GM19239 (cell line): ENCODE data around the gene GNGT2.

Experiments used
- DNase-seq: peaks from one replicate; pipeline ENCODE4 v3.0.0; 2011; ENCODE audit warnings: low spot score; ENCODE audit not compliant: insufficient read length
- FAIRE-seq: peaks from 2 replicates; lab custom pipeline; 2011; peaks lifted over from hg19 to GRCh38; lab: Jason Lieb, UNC

The GNGT2 gene

GRCh38 chr17:49229805-49230600 is 19.6 kb upstream of the GNGT2 start:
- DNase-seq: no peak
- no peak for FAIRE-seq

DNA sequence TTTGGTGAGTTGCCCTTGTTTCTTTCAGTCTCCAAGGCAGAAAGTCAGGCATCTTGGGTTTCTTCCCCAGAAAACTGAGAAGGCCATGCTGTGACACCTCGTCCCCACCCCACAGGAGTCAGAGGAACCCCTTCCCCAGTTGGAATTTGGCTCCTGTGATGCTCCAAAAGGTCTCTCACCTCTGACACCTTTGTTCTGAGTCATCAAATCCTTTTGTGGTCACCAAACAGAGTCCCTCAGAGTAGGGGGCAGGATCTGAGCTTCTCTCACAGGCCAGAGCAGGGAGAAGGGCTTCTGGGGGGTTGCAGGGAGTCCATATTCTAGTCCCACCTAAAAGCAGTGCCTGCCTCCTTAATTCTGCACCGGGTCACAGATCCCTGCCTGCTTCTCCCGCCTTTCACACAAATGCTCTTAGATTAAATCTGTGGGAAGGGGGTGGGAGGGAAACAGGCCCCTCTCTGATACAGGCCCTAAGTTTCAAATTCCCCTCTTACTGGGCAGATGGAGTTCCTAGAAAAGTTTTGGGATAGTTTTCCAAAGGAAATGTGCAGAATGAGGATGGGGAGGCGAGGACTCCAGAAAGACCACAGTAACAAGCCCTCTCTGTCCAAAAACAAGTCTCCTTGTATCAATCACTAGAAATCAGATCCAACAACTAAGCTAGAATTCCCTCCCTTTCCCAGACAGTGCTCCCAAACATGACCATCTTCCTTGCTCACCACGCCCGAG is 18.9 kb upstream of the GNGT2 start:
- FAIRE-seq (no peak), DNase-seq (no peak)

- peak; percentile 94 for FAIRE-seq
- peak; percentile 79 for DNase-seq
Observed at GRCh38 chr17:49227436-49228261, 17.3 kb upstream of the GNGT2 start.

GRCh38 chr17:49226771-49227435 is 16.5 kb upstream of the GNGT2 start:
- FAIRE-seq: no peak
- no peak for DNase-seq

GRCh38 chr17:49225554-49226236 is 15.3 kb upstream of the GNGT2 start:
- DNase-seq: no peak
- no peak for FAIRE-seq

- FAIRE-seq: no peak
Observed at GRCh38 chr17:49224997-49225337, 14.6 kb upstream of the GNGT2 start.

DNA sequence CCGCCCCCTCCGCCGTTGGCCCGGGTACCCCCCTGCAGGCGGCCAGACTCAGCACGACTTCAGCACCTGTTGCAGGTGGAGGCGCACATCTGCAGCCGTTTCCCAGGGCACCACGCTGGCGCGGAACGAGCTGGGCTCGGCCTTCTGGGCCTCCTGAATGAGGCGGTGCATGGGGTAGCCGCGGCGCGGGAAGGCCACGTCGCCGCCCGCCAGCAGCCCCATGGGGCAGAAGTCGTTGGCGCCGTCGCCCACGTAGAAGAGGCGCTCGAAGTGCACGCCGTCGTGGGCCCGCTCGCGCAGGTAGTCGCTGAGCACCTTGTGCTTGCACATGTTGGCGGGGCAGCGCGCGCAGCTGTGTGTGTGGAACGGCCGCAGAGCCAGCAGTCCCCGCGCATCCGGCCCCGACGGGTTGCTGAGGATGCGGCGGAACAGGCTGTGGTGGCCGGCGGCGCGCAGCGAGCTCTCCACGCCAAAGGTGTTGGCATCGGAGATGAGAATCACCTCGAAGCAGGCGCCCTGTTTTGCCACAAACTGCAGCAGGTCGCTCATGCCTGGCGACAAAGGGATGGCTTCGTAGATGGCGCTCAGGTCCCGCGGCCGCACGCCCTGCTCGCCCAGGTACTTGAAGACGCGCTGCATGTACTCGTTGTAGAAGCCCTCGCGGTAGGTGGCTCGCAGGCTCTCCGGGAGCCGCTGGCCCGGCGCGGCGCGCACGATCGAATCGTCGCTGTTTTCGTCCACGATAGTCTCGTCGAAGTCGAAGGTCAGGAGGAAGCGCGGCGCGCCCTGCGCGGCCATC is 14.0 kb upstream of the GNGT2 start:
- peak; percentile 8 for FAIRE-seq
- DNase-seq: no peak

More at GRCh38 chr17:49224997-49225337, 14.6 kb upstream of the GNGT2 start:
- DNase-seq: no peak

DNA sequence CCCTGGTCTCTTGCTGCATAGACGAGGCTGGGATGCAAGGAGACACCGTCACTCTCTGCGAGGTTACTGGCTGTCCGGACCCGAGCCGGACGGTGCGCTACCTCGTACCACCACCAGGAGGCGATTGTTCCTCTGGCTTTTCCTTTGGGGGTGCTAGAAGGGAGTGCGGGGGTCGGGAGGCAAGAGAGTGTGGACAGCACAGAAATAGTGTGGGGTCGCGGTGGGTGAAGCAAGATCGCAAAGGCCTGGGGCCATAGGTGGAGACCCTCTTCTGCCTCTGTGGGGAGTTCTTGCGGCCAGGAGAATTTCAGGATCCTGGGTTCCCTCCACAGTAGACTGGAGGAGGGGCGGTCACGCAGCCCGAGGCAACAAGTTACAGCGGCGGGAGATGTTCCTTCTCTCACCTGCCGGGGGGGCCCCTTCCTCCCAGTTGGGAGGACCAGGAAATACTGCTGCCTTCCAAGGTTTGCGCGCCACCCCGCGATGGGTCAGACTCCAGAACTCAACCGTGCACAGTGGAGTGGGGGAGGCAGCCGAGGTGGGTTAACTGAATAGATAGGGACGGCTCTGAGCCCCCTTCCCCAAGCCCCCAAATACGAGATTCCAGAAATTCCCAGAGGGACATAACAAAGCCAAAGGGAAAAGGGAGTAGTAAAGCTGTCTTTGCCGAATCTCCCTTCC is 13.3 kb upstream of the GNGT2 start:
- FAIRE-seq: peak; percentile 86
- no peak for DNase-seq

DNA sequence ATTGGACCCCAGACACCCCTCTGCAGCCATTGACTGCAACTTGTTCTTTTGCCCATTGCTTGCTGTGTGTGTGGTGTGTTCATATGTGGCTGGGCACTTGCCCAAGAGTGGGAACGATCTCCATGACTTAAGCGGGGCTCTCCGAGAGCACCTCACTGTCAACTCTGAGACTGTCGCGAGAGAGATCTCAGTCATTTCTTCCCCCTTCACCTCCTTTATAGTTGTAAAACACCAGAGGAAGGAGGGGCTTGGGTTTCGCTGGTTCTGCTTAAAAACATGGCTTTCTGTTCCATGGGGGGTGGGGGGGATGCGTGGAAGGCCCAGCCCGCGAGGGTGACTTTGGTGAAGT is 12.8 kb upstream of the GNGT2 start:
- no peak for FAIRE-seq

GRCh38 chr17:49219987-49220386 is 9.6 kb upstream of the GNGT2 start:
- no peak for DNase-seq
- FAIRE-seq: no peak

More for the DNA sequence above, 12.8 kb upstream of the GNGT2 start:
- no peak for DNase-seq

- DNase-seq (no peak), FAIRE-seq (peak; percentile 96)
Observed at GRCh38 chr17:49218941-49219913, 8.9 kb upstream of the GNGT2 start.

GRCh38 chr17:49217651-49218413 is 7.5 kb upstream of the GNGT2 start:
- FAIRE-seq (peak; percentile 97), DNase-seq (peak; percentile 82)

DNA sequence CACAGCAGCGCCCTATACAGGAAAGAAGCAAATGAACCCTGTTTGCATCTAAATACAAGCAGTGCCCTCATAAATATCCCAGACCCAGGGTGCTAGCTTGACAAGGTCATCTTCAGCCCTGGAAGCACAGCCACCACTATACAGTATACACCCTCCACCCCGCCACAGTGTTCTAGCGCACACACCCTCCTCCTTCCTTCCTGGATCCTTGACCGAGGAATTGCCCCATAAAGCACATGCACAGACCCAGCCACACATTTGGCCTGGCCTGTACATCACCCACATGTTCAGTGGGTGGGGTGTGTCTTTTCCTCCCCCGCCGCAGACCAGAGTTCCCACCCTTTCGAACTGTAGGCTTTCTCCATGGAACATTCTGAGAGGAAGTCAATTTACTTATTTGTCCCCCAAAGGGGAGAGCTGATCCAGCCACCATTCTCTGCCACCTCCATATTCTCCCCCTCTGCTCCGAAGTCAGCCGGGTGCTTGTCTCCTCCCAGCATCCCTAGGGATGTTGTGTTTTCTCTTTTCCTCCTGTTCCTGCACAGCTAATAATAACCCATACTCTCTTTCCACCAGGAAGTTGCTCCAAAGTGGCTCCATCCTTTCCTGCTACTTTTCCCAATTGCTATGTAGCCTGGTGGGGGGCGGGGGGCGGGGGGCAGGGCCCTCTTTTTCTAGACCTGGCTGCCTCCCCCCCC is 6.7 kb upstream of the GNGT2 start:
- FAIRE-seq (peak; percentile 59), DNase-seq (no peak)

DNA sequence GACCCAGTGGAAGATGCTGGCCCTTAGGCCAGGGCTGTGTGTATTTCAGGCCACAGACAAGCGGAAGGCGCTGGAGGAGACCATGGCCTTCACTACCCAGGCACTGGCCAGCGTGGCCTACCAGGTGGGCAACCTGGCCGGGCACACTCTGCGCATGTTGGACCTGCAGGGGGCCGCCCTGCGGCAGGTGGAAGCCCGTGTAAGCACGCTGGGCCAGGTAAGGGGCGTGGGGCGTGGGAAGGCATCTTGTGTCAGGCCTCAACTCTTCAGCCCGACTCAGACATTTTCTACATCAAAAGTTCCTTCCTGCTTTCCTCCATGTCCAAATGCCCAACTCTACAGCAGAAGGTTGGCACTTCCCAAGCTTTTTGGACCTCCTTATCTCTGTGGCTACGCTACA is 6.1 kb upstream of the GNGT2 start:
- FAIRE-seq: peak; percentile 57
- no peak for DNase-seq

DNA sequence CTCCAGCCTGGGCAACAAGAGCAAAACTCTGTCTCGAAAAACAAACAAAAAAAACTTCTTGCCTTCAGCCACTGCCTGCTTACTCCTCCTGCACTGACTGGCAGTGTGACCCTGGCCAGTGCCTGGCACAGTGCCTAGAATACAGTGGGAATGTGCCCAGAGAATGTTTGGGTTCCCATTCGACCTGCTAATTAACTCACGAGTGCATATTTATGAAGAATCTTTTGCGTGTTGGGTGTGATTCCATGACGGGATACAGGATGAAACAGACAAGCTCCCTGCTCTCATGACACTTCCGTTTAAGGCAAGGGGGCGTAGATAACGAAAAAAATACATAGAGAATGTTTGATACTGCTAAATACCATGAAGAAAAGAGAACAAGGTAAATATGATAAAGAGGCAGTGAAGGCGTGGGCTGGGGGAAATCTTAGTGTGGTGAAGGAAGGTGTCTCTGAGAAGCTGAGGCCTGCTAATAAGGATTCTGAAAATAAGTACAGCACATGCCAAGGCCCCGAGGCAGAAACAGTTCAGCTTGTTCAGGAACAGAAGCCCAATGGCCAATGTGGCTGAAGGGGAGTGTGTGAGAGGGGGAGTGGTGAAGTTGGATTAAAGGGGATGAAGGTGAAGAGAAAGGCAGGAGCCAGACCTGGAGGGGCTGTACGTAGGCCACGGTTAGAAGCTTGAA is 4.4 kb upstream of the GNGT2 start:
- peak; percentile 82 for FAIRE-seq
- no peak for DNase-seq
